ENCODE data around the gene MORC2. TPM values are rescaled to one million over a fixed set of nuclear protein-coding genes. Genes with fewer than 3 reads are reported as not detected.

The MORC2 gene
- total and polyA plus RNA-seq, 9 of the 15 experiments (the other 6 are each of a cell fraction or from before 2014, with no cell fraction given) = 3.3 to 34.7 (median 16.7) TPM

GRCh38 chr22:30948930-30949342, 19.6 kb downstream of the MORC2 start:
- Histone ChIP-seq H3K9ac (ENCODE audit: insufficient read depth in 1 of 2, low read depth in 2 of 2, low read length in 2 of 2) (no peak overlapping the region), H3K4me1 (replicated peaks in 1 of 2; ENCODE audit: control insufficient read depth in 2 of 2, insufficient read depth in 2 of 2, low read length in 2 of 2) (no peaks in the 10 kb centered on the region), H3K9me3 (replicated peaks; ENCODE audit: control insufficient read depth, insufficient read depth, low read depth, low read length) (no peaks in the 10 kb centered on the region), H3K9me1 (ENCODE audit: control insufficient read depth, insufficient read depth, low read length) (no peaks in the 10 kb centered on the region), H2AFZ (ENCODE audit: low read depth, low read length) (no peak overlapping the region), H3K79me2 (ENCODE audit: control insufficient read depth, insufficient read depth, low read length) (no peaks in the 10 kb centered on the region), H3K27ac (ENCODE audit: extremely low read depth, low read depth, low read length) (no peak overlapping the region), H4K20me1 (replicated peaks; ENCODE audit: control insufficient read depth, insufficient read depth, low read length) (no peaks in the 10 kb centered on the region), H3K27me3 (ENCODE audit: control insufficient read depth in 2 of 2, insufficient read depth in 2 of 2, low read length in 2 of 2) (no peaks in the 10 kb centered on the region), H3K36me3 (ENCODE audit: control insufficient read depth, insufficient read depth, low read length) (peaks cover 100% of the 10 kb centered on the region), H3K4me3 (no peak overlapping the region), H3K4me2 (ENCODE audit: insufficient read depth, low read length) (no peak overlapping the region)
- BruUV-seq (replicated peaks) = no TSS peak
- in situ Hi-C loops (cut with MboI) = no loop called here
- FAIRE-seq (no peak), DNase-seq (ENCODE audit: extremely low read depth in 1 of 4, low spot score in 3 of 4) (no peak), ATAC-seq (no peak)
- intact Hi-C loops (cut with micrococcal nuclease) = loop anchor here (2.0 kb wide), 1 partner anchor 136 kb away; no protein-coding TSS in a partner anchor
- ChIA-PET CTCF (ENCODE audit: low intra/inter-chr PET ratio) (interaction anchor here (0.8 to 2.0 kb wide), 3 partner anchors 134 to 281 kb away, joined by 3 to 21 read pairs (median 5); no protein-coding TSS in a partner anchor), POLR2A (interaction anchor here (1.5 kb wide), 1 partner anchor 134 kb away, joined by 6 read pairs; no protein-coding TSS in a partner anchor)
- 65% methylated on average over 3 of the region's 3 CpGs for WGBS (ENCODE audit: insufficient coverage, low coverage, missing lambda C conversion rate)
- TF ChIP-seq NFIX (CRISPR knock-in tag; IDR thresholded peaks at IDR 0.05; ENCODE audit: low read depth) = no peak
- no peak for TF ChIP-seq THRB (CRISPR knock-in tag; conservative IDR thresholded peaks at IDR 0.05)
- no peak for TF ChIP-seq ARID2 (IDR thresholded peaks at IDR 0.05)
- no peak for TF ChIP-seq LEF1 (IDR thresholded peaks at IDR 0.05)
- no peak for TF ChIP-seq ATF6 (CRISPR knock-in tag; IDR thresholded peaks at IDR 0.05)
- no peak for TF ChIP-seq NONO (IDR thresholded peaks at IDR 0.05; ENCODE audit: low read depth in 2 of 2, low read length in 1 of 2)
- TF ChIP-seq U2AF2 (optimal IDR thresholded peaks at IDR 0.05; ENCODE audit: low read depth, low read length) = no peak
- TF ChIP-seq CHD4 (IDR thresholded peaks at IDR 0.05; ENCODE audit: insufficient read depth, insufficient replicate concordance, low read depth, low read length, poor library complexity, severe bottlenecking) = no peak
- TF ChIP-seq ZNF282 (CRISPR knock-in tag; IDR thresholded peaks at IDR 0.05) = no peak
- TF ChIP-seq NUFIP1 (IDR thresholded peaks at IDR 0.05; ENCODE audit: partially characterized antibody) = no peak
- no peak for TF ChIP-seq PCBP1 (IDR thresholded peaks at IDR 0.05; ENCODE audit: low read depth, low read length, poor library complexity, severe bottlenecking)
- TF ChIP-seq CEBPZ (IDR thresholded peaks at IDR 0.05; ENCODE audit: borderline replicate concordance, low read depth, low read length) = no peak
- TF ChIP-seq ZNF75A (CRISPR knock-in tag; IDR thresholded peaks at IDR 0.05) = no peak
- no peak for TF ChIP-seq TAF1 (IDR thresholded peaks at IDR 0.05; ENCODE audit: control insufficient read depth, extremely low read depth, insufficient read depth, low read length, severe bottlenecking)
- TF ChIP-seq ERF (CRISPR knock-in tag; IDR thresholded peaks at IDR 0.05) = no peak

All from K562 (cell line).